Measurements from ENCODE around the gene XRCC5. TPM values are rescaled to one million over a fixed set of nuclear protein-coding genes. Genes with fewer than 3 reads are reported as not detected.
A peak's percentile ranks its signal among the peaks of the same experiment; 100 is the strongest.

The XRCC5 gene
- total RNA-seq, 1 experiment from 2014 or later, result 618 TPM

DNA sequence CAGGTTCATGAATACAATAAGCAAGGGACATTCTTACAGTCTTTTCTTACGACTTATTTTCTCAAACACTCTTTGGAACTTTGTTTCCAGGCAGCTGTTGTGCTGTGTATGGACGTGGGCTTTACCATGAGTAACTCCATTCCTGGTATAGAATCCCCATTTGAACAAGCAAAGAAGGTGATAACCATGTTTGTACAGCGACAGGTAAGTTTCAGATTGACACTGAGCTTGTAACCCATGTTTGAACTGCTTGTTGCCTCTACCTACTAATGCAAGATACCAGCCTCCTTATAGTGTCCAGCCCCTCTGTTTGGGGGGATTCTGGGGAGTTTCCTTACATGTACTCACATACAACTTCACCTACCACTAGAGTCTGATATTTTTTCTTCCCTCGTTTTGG, 3.8 kb downstream of the XRCC5 start:
- WGBS (ENCODE audit: extremely low coverage, insufficient read length, low lambda C conversion rate), result no CpG with 5 or more reads among the region's 4 CpGs
- H2BK15ac ChIP-seq (ENCODE audit: low read depth, low read length), result no peak overlapping the region
- H3K27ac ChIP-seq (ENCODE audit: insufficient read length, low read depth, low read length), result no peak overlapping the region
- peaks cover 8% of the 10 kb centered on the region for H3K23me2 ChIP-seq (ENCODE audit: insufficient read length, low read depth, low read length, poor library complexity, severe bottlenecking)
- TF ChIP-seq, protein P1, sequence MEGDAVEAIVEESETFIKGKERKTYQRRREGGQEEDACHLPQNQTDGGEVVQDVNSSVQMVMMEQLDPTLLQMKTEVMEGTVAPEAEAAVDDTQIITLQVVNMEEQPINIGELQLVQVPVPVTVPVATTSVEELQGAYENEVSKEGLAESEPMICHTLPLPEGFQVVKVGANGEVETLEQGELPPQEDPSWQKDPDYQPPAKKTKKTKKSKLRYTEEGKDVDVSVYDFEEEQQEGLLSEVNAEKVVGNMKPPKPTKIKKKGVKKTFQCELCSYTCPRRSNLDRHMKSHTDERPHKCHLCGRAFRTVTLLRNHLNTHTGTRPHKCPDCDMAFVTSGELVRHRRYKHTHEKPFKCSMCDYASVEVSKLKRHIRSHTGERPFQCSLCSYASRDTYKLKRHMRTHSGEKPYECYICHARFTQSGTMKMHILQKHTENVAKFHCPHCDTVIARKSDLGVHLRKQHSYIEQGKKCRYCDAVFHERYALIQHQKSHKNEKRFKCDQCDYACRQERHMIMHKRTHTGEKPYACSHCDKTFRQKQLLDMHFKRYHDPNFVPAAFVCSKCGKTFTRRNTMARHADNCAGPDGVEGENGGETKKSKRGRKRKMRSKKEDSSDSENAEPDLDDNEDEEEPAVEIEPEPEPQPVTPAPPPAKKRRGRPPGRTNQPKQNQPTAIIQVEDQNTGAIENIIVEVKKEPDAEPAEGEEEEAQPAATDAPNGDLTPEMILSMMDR (conservative IDR thresholded peaks at IDR 0.05), result no peak
- no peak overlapping the region for H3K4me2 ChIP-seq (ENCODE audit: insufficient read depth, insufficient read length, low read length)
- peaks cover 29% of the 10 kb centered on the region; the same call in 1 of the 2 replicates for H3K79me2 ChIP-seq (ENCODE audit: insufficient read depth, low read length)
- no peaks in the 10 kb centered on the region for H3K9me3 ChIP-seq (ENCODE audit: control insufficient read depth, low read depth, low read length)
- peak overlapping the region in 1 of 3 experiments; percentile 55; a peak in 3 of 7 replicates for H3K27ac Mint-ChIP-seq
- H3K4ac ChIP-seq (ENCODE audit: low read depth, low read length), result no peak overlapping the region
- no peak overlapping the region for H3K9ac ChIP-seq (ENCODE audit: extremely low read depth, insufficient read length, low read length)
- H3K9me3 Mint-ChIP-seq, result peaks cover 0 to 3% of the 10 kb centered on the region in 2 experiments; a peak in 2 of 5 replicates
- H3K23ac ChIP-seq (ENCODE audit: insufficient read length, low read depth, low read length), result no peak overlapping the region
- no peak overlapping the region for H3T11ph ChIP-seq (ENCODE audit: low read length)
- no peak overlapping the region for H3K56ac ChIP-seq (ENCODE audit: insufficient read length, low read depth, low read length)
- no peak overlapping the region for H3K14ac ChIP-seq (ENCODE audit: insufficient read depth, low read length)
- H3K36me3 Mint-ChIP-seq (ENCODE audit: insufficient read depth in 1 of 3, low read depth in 3 of 3), result peaks cover 56 to 81% (median 74%) of the 10 kb centered on the region in 3 experiments
- H4K8ac ChIP-seq (replicated peaks; ENCODE audit: insufficient read length, low read depth, low read length), result no peak overlapping the region
- no peak overlapping the region for H3K18ac ChIP-seq (ENCODE audit: insufficient read length, low read depth, low read length)
- no peaks in the 10 kb centered on the region for H3K27me3 Mint-ChIP-seq (ENCODE audit: low read depth)
- no peaks in the 10 kb centered on the region for H3K27me3 ChIP-seq (ENCODE audit: insufficient read depth, low read length)
- peaks cover 5% of the 10 kb centered on the region for H3K79me1 ChIP-seq (ENCODE audit: insufficient read depth, low read depth, low read length, poor library complexity, severe bottlenecking)
- no peak overlapping the region for H2BK20ac ChIP-seq (ENCODE audit: low read depth, low read length, poor library complexity, severe bottlenecking)
- no peak for DNase-seq
- no peak overlapping the region for H2AK5ac ChIP-seq (ENCODE audit: insufficient read length, low read length)
- H3K4me1 ChIP-seq (ENCODE audit: insufficient read depth, low read length), result peaks cover 2% of the 10 kb centered on the region; the same call in 1 of the 2 replicates
- H3K4me3 Mint-ChIP-seq, result no peak overlapping the region
- peaks cover 54 to 69% of the 10 kb centered on the region in 2 experiments for H3K4me1 Mint-ChIP-seq
- H2BK120ac ChIP-seq (ENCODE audit: low read depth, low read length, poor library complexity, severe bottlenecking), result no peak overlapping the region
- no peaks in the 10 kb centered on the region for H4K20me1 ChIP-seq (ENCODE audit: control insufficient read depth, insufficient read depth, insufficient read length)
- H2BK5ac ChIP-seq (ENCODE audit: insufficient read length, low read length), result no peak overlapping the region
- H4K91ac ChIP-seq (ENCODE audit: insufficient read length, low read depth, low read length), result no peak overlapping the region
- no peak overlapping the region for H2BK12ac ChIP-seq (ENCODE audit: insufficient read length, low read depth, low read length)
- no peak overlapping the region for H2AFZ ChIP-seq (ENCODE audit: low read length)
- no peak overlapping the region for H4K5ac ChIP-seq (ENCODE audit: insufficient read length, low read depth, low read length)
